Measurements from ENCODE around the gene SLAIN1. TPM values are rescaled to one million over a fixed set of nuclear protein-coding genes. Genes with fewer than 3 reads are reported as not detected.
A peak's percentile ranks its signal among the peaks of the same experiment; 100 is the strongest.

The SLAIN1 gene
- total and polyA plus RNA-seq, 2 donors (not counting 3 experiments of a cell fraction or from before 2014, with no cell fraction given) = 4.1 to 4.3 TPM

DNA sequence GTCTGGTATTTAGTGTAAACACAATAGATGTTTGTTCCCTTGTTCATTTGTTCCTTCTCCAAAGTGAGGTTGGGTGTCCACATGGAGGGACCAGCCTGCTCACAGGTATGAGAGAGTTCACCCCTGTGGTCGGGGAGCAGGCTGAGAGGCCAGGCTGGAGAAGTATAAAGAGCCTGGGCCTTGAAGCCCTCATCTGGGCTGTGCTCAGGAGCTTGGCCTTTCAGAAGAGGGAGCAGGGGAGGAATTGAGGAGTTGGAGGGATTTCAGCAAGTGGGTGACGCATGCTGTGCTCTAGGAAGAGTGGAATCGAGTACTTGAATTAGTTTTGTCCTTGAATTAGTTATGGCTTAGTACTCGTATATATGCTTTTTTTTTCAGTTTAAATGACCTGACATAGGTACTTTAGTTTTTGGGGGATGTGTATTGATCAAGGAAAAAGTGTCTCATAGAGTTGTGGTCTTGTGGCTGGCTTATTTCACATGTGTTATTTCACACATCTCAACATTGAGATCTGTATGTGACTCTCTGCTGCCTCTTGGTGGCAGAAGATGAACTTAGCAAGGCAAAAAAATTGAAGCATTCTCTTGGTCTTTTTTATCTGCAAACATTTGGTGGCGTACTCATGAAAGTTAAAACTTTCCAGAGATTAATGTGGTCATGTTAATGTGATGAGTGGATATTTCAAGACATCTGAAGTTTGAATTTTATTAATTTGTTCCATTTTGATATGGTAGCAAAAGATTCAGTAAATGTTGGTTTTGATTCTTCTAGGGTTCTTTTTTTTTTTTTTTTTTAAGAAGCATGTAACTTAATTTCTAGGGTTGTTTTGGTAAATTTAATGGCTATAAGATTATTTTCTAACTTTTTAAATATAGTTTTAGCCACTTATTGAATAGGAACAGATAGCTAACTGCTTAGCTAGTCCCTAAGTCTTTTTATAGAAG is 54.3 kb downstream of the SLAIN1 start:
- Histone ChIP-seq H3K4me2 (ENCODE audit: insufficient read depth, low read length) (no peak overlapping the region), H3K9ac (replicated peaks; ENCODE audit: extremely low read depth, insufficient read depth, low read length) (no peak overlapping the region), H3K36me3 (ENCODE audit: control insufficient read depth in 2 of 2, extremely low read depth in 1 of 2, insufficient read depth in 2 of 2, low read length in 2 of 2) (no peaks in the 10 kb centered on the region), H3K9me1 (replicated peaks; ENCODE audit: control insufficient read depth, extremely low read depth, insufficient read depth, low read length) (no peaks in the 10 kb centered on the region), H3K79me2 (ENCODE audit: control insufficient read depth, insufficient read depth, low read length) (no peaks in the 10 kb centered on the region), H3K27ac (ENCODE audit: insufficient read depth, low read depth, low read length) (no peak overlapping the region), H3K9me3 (replicated peaks; ENCODE audit: control insufficient read depth, insufficient read depth, low read length) (no peaks in the 10 kb centered on the region), H3K4me1 (ENCODE audit: control insufficient read depth, extremely low read depth, insufficient read depth, low read length) (peaks cover 3% of the 10 kb centered on the region), H3K4me3 (replicated peaks in 1 of 3; ENCODE audit: insufficient read depth in 1 of 3, low read depth in 1 of 3, low read length in 3 of 3) (no peak overlapping the region), H4K20me1 (replicated peaks; ENCODE audit: control insufficient read depth, extremely low read depth, insufficient read depth, low read length) (no peaks in the 10 kb centered on the region), H3K27me3 (ENCODE audit: control insufficient read depth in 2 of 2, insufficient read depth in 2 of 2, low read length in 2 of 2) (no peaks in the 10 kb centered on the region), H2AFZ (ENCODE audit: low read depth, low read length) (no peak overlapping the region)
- DNase-seq (ENCODE audit: low read depth, low spot score) = peak; percentile 76
- BruUV-seq (replicated peaks) = no TSS peak
- intact Hi-C loops (cut with micrococcal nuclease) = loop anchor here (1.0 kb wide), 2 partner anchors 158 to 258 kb away; no protein-coding TSS in a partner anchor
- ChIA-PET CTCF (interaction anchor here (0.9 to 5.0 kb wide), 8 partner anchors 9 to 772 kb away, joined by 3 to 61 read pairs (median 8); no protein-coding TSS in a partner anchor), POLR2A (no interaction called here)
- TF ChIP-seq, protein P1, sequence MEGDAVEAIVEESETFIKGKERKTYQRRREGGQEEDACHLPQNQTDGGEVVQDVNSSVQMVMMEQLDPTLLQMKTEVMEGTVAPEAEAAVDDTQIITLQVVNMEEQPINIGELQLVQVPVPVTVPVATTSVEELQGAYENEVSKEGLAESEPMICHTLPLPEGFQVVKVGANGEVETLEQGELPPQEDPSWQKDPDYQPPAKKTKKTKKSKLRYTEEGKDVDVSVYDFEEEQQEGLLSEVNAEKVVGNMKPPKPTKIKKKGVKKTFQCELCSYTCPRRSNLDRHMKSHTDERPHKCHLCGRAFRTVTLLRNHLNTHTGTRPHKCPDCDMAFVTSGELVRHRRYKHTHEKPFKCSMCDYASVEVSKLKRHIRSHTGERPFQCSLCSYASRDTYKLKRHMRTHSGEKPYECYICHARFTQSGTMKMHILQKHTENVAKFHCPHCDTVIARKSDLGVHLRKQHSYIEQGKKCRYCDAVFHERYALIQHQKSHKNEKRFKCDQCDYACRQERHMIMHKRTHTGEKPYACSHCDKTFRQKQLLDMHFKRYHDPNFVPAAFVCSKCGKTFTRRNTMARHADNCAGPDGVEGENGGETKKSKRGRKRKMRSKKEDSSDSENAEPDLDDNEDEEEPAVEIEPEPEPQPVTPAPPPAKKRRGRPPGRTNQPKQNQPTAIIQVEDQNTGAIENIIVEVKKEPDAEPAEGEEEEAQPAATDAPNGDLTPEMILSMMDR (IDR thresholded peaks at IDR 0.05; ENCODE audit: extremely low read depth in 1 of 2, insufficient read depth in 1 of 2, low read depth in 1 of 2, low read length in 2 of 2) = peak; percentile 59 to 65
- TF ChIP-seq POLR2A (IDR thresholded peaks at IDR 0.05; ENCODE audit: low read depth, low read length) = no peak
- peak; percentile 81 for FAIRE-seq
- dilution Hi-C loops (cut with MboI; ENCODE audit: extremely low pct_ligation_motif_present, low sequenced_read_pairs) = no loop called here

GRCh38 chr13:77752512-77753069 is 55.1 kb downstream of the SLAIN1 start:
- Histone ChIP-seq H3K36me3 (ENCODE audit: control insufficient read depth in 2 of 2, extremely low read depth in 1 of 2, insufficient read depth in 2 of 2, low read length in 2 of 2) (no peaks in the 10 kb centered on the region), H3K9me3 (replicated peaks; ENCODE audit: control insufficient read depth, insufficient read depth, low read length) (no peaks in the 10 kb centered on the region), H3K27ac (ENCODE audit: insufficient read depth, low read depth, low read length) (no peak overlapping the region), H3K9ac (replicated peaks; ENCODE audit: extremely low read depth, insufficient read depth, low read length) (no peak overlapping the region), H3K9me1 (replicated peaks; ENCODE audit: control insufficient read depth, extremely low read depth, insufficient read depth, low read length) (no peaks in the 10 kb centered on the region), H3K4me3 (replicated peaks in 1 of 3; ENCODE audit: insufficient read depth in 1 of 3, low read depth in 1 of 3, low read length in 3 of 3) (no peak overlapping the region), H3K4me1 (ENCODE audit: control insufficient read depth, extremely low read depth, insufficient read depth, low read length) (peaks cover 3% of the 10 kb centered on the region), H3K79me2 (ENCODE audit: control insufficient read depth, insufficient read depth, low read length) (no peaks in the 10 kb centered on the region), H3K4me2 (ENCODE audit: insufficient read depth, low read length) (no peak overlapping the region), H2AFZ (ENCODE audit: low read depth, low read length) (no peak overlapping the region), H3K27me3 (ENCODE audit: control insufficient read depth in 2 of 2, insufficient read depth in 2 of 2, low read length in 2 of 2) (no peaks in the 10 kb centered on the region), H4K20me1 (replicated peaks; ENCODE audit: control insufficient read depth, extremely low read depth, insufficient read depth, low read length) (no peaks in the 10 kb centered on the region)
- CTCF ChIA-PET = interaction anchor here (0.9 to 3.6 kb wide), 6 partner anchors 9 to 773 kb away, joined by 3 to 36 read pairs (median 6); no protein-coding TSS in a partner anchor
- no TSS peak for BruUV-seq (replicated peaks)
- FAIRE-seq = no peak
- POLR2A ChIA-PET = no interaction called here
- intact Hi-C loops (cut with micrococcal nuclease) = loop anchor here (1.0 kb wide), 2 partner anchors 159 to 259 kb away; no protein-coding TSS in a partner anchor
- dilution Hi-C loops (cut with MboI; ENCODE audit: extremely low pct_ligation_motif_present, low sequenced_read_pairs) = no loop called here
- no peak for DNase-seq (ENCODE audit: low read depth, low spot score)
- TF ChIP-seq JUN (IDR thresholded peaks at IDR 0.05; ENCODE audit: borderline replicate concordance, insufficient read depth, insufficient read length, low read depth) (no peak), GATA2 (IDR thresholded peaks at IDR 0.05; ENCODE audit: insufficient read depth, insufficient read length, low read depth, low read length) (no peak), FOS (IDR thresholded peaks at IDR 0.05; ENCODE audit: borderline replicate concordance, insufficient read depth, low read length) (no peak), MYC (IDR thresholded peaks at IDR 0.05; ENCODE audit: low read depth, low read length) (no peak), POLR2AphosphoS5 (IDR thresholded peaks at IDR 0.05; ENCODE audit: insufficient read depth, low read depth, low read length) (no peak)
